Measurements from ENCODE around the gene SGF29.
A peak's percentile ranks its signal among the peaks of the same experiment; 100 is the strongest.
"Not testable (repeated sequence)": the region's sequence is repeated elsewhere in the genome, so short reads cannot be mapped to it uniquely, and the experiment has no call there.

The SGF29 gene

GRCh38 chr16:28615486-28616223 is 61.9 kb downstream of the SGF29 start:
- not testable (repeated sequence) for DNase-seq

GRCh38 chr16:28616224-28616577 is 62.5 kb downstream of the SGF29 start:
- not testable (repeated sequence) for DNase-seq

- DNase-seq: no peak
These were observed 62.9 kb downstream of the SGF29 start for GRCh38 chr16:28616636-28617035.

GRCh38 chr16:28617874-28618273 is 64.2 kb downstream of the SGF29 start:
- no peak for DNase-seq

GRCh38 chr16:28620316-28620715 is 66.6 kb downstream of the SGF29 start:
- not testable (repeated sequence) for DNase-seq

GRCh38 chr16:28621481-28622155 is 67.9 kb downstream of the SGF29 start:
- DNase-seq: no peak

GRCh38 chr16:28622532-28623171 is 68.9 kb downstream of the SGF29 start:
- not testable (repeated sequence) for DNase-seq

- DNase-seq: peak; percentile 84
These were observed 69.5 kb downstream of the SGF29 start for GRCh38 chr16:28623172-28623711.

- not testable (repeated sequence) for DNase-seq
These were observed 77.2 kb downstream of the SGF29 start for GRCh38 chr16:28630905-28631304.

GRCh38 chr16:28636093-28636823 is 82.5 kb downstream of the SGF29 start:
- DNase-seq: not testable (repeated sequence)

GRCh38 chr16:28637765-28638164 is 84.0 kb downstream of the SGF29 start, which contains the start of gene NPIPB8:
Gene NPIPB8, plus strand, starts transcription at chr16:28638065. Its CDS starts 296 bp downstream, at chr16:28638361.
- not testable (repeated sequence) for DNase-seq

GRCh38 chr16:28638359-28638758 is 84.6 kb downstream of the SGF29 start:
- DNase-seq: not testable (repeated sequence)

- not testable (repeated sequence) for DNase-seq
These were observed 86.2 kb downstream of the SGF29 start for GRCh38 chr16:28639959-28640358.
